ENCODE data around the gene B4GALNT2.

GRCh38 chr17:49107211-49107557, 25.4 kb upstream of the B4GALNT2 start:
- TF ChIP-seq EZH2 (IDR thresholded peaks at IDR 0.05; ENCODE audit: insufficient read depth, poor library complexity, severe bottlenecking) (no peak), EZH2phosphoT487 (IDR thresholded peaks at IDR 0.05; ENCODE audit: insufficient read depth, low read depth) (no peak)
